HG03378 (cell line): ENCODE results near the gene NDUFB11.

Experiments
- ATAC-seq: cut with Tn5 transposase; IDR thresholded peaks from one replicate; pipeline ENCODE4 v1.9.1; 2021; ENCODE audit warnings: mild to moderate bottlenecking, moderate library complexity; ENCODE audit not compliant: unreplicated experiment

Gene NDUFB11

GRCh38 chrX:47174846-47175587 lies 30.5 kb upstream of the NDUFB11 start:
- no peak for ATAC-seq

- no peak for ATAC-seq
Observed at GRCh38 chrX:47174376-47174775, 29.9 kb upstream of the NDUFB11 start.

GRCh38 chrX:47172971-47173792 lies 28.7 kb upstream of the NDUFB11 start:
- ATAC-seq, result no peak

- no peak for ATAC-seq
Observed at GRCh38 chrX:47172549-47172948, 28.0 kb upstream of the NDUFB11 start.

- ATAC-seq, result no peak
Observed at GRCh38 chrX:47171996-47172395, 27.5 kb upstream of the NDUFB11 start.

- ATAC-seq, result no peak
Observed at GRCh38 chrX:47170861-47171692, 26.6 kb upstream of the NDUFB11 start.

GRCh38 chrX:47169726-47170515 lies 25.4 kb upstream of the NDUFB11 start:
- ATAC-seq, result no peak

GRCh38 chrX:47169273-47169672 lies 24.8 kb upstream of the NDUFB11 start:
- no peak for ATAC-seq

GRCh38 chrX:47168495-47169073 lies 24.1 kb upstream of the NDUFB11 start:
- ATAC-seq, result no peak

- ATAC-seq, result no peak
Observed at GRCh38 chrX:47166126-47166525, 21.6 kb upstream of the NDUFB11 start.

- no peak for ATAC-seq
Observed at GRCh38 chrX:47164420-47164819, 19.9 kb upstream of the NDUFB11 start.

- ATAC-seq, result no peak
Observed at GRCh38 chrX:47162927-47163583, 18.6 kb upstream of the NDUFB11 start.

GRCh38 chrX:47160781-47161180 lies 16.3 kb upstream of the NDUFB11 start:
- ATAC-seq, result no peak

GRCh38 chrX:47158781-47159180 lies 14.3 kb upstream of the NDUFB11 start:
- ATAC-seq, result no peak

GRCh38 chrX:47158131-47158530 lies 13.6 kb upstream of the NDUFB11 start:
- no peak for ATAC-seq

- no peak for ATAC-seq
Observed at GRCh38 chrX:47156611-47157520, 12.4 kb upstream of the NDUFB11 start.

- ATAC-seq, result no peak
Observed at GRCh38 chrX:47151435-47151834, 6.9 kb upstream of the NDUFB11 start.

- ATAC-seq, result no peak
Observed at GRCh38 chrX:47148946-47149345, 4.4 kb upstream of the NDUFB11 start.
